ENCODE results near the gene IL26. TPM values are rescaled to one million over a fixed set of nuclear protein-coding genes. Genes with fewer than 3 reads are reported as not detected.
A peak's percentile ranks its signal among the peaks of the same experiment; 100 is the strongest.

IL26 gene
- total RNA-seq (2014; rRNA removed; shearing (Covaris generic)) = not detected in 2 replicates

DNA sequence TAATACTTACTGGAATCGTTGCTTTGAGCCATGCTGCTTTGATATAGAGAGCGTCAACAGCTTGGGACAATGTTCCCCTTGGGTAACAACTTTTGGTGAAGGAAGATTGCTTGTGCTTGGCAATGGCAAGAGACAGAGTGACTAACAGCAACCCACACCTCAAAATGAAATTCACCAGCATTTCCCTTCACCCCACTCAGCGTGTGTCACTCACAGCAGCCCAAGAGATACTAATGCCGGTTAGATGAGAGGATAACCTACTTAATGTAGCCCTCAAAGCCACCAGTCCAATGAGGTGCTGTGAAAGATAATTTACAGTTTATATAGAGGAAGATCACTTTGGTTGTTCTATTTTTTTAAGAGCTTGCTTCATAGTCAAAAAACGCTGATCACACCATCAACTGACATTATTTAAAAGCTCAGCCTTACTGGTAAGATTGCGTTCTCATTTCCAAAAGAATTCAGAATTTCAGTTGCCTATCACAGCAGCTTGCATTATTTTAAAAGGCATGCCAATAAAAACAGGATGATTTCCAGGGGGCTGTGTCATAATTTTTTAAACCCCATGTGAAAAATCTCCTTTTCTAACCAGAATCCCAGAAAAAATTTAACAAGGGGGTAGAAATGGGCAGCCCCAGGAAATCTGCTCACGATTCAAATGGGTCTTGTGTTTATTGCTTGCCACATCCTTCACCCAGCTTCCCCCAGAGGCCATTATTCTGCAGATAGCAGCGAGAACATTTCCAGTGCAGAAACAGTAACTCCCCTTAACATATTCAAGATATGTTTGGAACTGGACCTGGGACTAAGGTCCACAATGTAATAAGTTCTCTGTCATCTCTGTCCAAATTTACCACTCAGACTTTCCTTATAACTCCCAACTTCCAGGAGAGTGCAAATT lies at the start of gene IL26:
Gene IL26 (minus strand): TSS at position 235 of the 901 bp plus-strand sequence. CDS start 54 bp downstream, at position 181.
- no peak for DNase-seq (ENCODE audit: low read depth)

GRCh38 chr12:68272732-68273131 lies 47.1 kb upstream of the IL26 start:
- no peak for DNase-seq (ENCODE audit: low read depth)

DNA sequence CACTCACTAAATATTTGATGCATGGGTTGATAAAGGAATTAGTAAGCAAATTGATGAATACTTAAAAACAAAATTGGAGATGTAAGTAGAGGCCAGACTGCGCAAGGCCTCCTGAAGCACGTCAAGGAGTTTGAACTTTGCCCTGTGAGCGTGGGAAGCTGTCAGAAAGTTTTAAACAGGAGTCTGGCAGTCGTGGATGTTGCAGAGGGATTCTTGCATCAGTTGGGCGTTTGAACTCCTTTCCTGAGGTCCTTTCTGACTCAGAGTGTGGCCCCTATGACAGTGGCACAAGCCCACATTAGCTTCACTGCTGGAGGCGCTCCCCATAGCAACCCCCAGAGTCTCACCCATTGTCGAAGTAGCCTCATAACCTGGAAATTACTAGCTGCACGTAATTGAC lies 45.7 kb upstream of the IL26 start:
- DNase-seq (ENCODE audit: low read depth) = no peak

GRCh38 chr12:68270358-68270757 lies 44.7 kb upstream of the IL26 start:
- no peak for DNase-seq (ENCODE audit: low read depth)

DNA sequence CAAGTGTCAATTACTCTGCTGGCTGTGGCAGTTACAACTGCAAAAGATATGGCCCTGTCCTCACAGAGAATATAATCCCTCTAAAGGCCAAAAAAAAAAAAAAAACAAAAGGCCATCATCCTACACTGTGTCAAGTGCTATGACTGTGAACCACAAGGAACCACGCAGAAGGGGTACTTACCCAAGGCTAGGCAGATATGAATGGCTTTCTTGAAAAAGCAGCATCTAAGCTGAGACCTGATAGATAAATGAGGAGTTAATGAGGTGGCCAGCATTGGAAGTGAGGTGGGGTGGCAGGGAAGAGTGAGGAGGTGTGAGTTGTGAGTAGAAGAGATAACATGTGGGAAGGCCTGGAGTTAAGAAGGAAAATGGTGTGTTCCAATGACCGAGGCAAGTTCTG lies 44.2 kb upstream of the IL26 start:
- DNase-seq (ENCODE audit: low read depth) = no peak

DNA sequence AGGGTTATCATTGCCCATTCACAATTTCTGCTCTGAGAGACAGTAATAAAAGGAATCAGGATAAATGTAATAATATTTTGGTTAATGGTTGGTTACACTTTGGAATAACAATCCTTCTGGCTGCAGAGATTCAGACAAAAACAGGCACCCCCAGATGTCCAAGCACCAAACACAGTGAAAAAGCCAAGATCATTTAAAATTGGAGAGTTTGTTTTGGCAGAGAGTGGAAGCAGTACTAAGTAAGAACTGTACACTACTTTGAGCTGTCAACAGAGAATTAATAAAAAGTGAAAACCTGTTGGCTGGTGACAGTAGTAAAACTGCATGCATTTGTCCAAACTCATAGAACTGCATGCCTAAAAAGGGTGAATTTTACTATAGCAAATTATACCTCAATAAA lies 43.4 kb upstream of the IL26 start:
- DNase-seq (ENCODE audit: low read depth) = no peak

DNA sequence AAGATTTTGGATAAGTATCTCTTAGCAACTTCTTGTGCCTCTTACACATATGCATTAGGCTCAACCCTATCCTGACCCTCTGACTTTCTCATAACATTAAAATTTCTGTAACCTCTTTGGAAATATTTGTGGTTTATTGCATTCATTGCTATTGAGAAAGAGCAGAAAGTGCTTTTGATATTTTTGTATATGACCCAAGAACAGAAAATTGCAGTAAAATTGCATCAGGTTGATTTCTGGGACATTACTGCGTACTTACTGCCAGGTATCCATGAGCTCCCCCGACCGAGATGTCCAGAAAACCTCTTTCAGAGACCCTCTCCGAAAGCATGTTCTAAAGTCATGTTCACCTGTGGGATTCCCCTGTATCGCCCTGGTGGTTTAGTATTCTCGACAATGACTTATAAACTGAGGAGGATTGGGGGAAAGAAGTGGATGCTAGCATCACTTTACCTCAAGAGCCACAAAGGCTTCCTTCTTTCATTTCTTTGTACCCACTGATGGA lies 42.3 kb upstream of the IL26 start:
- DNase-seq (ENCODE audit: low read depth) = no peak

- no peak for DNase-seq (ENCODE audit: low read depth)
These were observed 39.2 kb upstream of the IL26 start for GRCh38 chr12:68264857-68265256.

- DNase-seq (ENCODE audit: low read depth) = no peak
These were observed 38.7 kb upstream of the IL26 start for GRCh38 chr12:68264158-68264855.

- DNase-seq (ENCODE audit: low read depth) = no peak
These were observed 37.8 kb upstream of the IL26 start for GRCh38 chr12:68263366-68263765.

- no peak for DNase-seq (ENCODE audit: low read depth)
These were observed 36.3 kb upstream of the IL26 start for GRCh38 chr12:68261896-68262295.

GRCh38 chr12:68260153-68260552 lies 34.5 kb upstream of the IL26 start:
- no peak for DNase-seq (ENCODE audit: low read depth)

DNA sequence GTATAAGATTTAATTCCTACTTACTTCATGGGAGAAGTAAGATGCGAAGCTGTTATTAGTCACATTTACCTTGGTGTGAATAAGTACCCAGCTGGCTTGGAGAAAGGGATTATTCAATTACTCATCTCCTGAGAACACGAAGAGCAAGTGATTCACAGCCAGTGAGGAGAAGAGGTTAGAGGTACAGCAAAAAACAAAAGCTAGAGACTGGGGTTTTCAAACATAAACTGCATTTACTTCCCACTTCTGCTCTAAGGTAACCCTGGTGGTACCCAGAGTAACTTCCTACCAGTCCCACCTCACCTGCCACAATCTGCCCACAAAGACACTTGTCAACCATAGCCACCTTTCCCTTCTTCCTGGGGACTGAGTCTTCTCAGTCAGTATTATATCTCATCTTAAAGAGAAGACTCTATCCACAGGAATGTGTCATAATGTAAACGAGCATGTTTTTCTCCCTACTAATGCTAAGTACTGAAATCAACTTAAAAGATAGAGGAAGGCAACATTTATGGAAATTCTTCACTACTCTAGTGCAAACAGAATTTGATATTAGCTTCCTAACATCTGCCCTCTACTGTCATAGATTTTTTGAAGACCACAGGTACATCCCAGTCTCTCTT lies 33.8 kb upstream of the IL26 start:
- DNase-seq (ENCODE audit: low read depth) = peak; percentile 20

- DNase-seq (ENCODE audit: low read depth) = no peak
These were observed 27.9 kb upstream of the IL26 start, which contains the start of gene IL22 for GRCh38 chr12:68253504-68253903. IL22 (minus strand) TSS chr12:68253604; CDS start chr12:68253448, 156 bp downstream.

DNA sequence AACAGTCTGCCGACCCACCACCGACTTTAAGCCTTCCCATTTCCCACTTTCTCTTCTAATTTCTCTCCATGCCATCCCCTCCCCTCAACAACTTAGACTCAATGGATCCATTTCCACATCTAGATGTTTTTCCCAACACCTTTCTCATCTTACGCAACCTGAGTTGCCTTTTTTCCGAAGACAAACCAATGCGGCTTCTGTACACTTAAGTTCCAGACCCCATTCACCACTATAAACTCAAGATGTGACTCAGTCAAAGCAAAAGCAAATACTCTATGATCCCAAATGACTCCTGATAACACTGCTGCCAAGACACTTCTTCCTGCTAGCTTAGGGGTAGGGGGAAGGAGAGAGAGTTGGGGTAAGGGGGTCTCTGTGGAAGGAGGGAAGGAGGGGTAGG lies 26.5 kb upstream of the IL26 start:
- DNase-seq (ENCODE audit: low read depth) = no peak

DNA sequence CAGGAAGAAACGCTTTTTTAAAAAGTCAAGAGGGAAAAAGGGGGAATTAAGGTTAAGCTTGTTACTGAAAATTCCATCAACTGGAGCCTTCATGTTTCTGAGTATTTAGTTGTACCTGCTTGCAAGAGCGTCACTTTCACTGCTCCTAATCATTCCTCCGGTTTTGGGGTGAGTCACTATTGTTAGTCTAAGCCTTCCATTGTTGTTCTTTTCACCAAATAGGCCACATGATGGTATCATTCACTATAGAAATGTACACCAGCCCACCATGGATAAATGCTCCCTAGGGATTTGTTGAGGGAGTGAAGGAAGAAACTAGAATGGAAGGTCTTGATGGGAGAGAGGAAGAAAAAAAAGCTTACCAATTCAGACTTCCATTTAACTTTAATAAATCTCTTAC lies 24.8 kb upstream of the IL26 start:
- no peak for DNase-seq (ENCODE audit: low read depth)

DNA sequence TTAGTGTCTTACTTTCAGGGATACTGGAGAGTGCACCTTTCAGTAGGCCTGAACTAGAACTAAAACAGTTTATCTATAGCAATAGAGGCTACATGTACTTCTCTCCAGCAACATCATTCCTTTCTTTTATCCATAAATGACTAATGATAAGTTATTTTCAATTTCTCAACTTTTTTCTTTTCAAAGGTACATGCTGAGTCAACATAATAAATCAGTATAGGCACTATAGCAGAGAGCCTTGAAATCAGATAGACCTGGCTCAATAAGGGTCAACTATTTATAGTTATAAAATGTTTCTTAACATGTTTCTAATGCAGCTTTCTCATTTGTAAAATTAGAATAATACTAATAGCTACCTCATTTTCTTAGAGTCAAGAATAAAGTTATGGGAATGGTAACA lies 22.2 kb upstream of the IL26 start:
- DNase-seq (ENCODE audit: low read depth) = no peak

DNA sequence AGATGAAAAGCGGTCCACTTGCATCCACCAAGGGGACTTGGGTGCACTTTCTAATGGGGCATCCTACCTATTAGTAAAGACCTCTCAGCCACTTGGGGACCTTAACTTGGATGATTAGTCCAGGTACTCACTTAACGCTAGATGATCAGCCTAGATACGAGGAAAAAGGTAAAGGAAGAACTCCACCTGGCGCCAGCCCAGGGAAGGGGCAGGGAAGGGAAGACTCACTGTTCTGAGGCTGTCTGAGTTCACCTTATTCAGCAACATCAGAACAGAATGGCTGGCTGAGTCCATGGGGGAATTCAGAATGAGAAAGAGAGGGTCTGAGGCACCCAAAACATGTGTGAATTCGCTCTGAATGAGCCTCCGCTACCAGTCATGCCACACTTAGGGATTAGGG lies 20.7 kb upstream of the IL26 start:
- no peak for DNase-seq (ENCODE audit: low read depth)

GRCh38 chr12:68245180-68246021 lies 19.8 kb upstream of the IL26 start:
- no peak for DNase-seq (ENCODE audit: low read depth)

DNA sequence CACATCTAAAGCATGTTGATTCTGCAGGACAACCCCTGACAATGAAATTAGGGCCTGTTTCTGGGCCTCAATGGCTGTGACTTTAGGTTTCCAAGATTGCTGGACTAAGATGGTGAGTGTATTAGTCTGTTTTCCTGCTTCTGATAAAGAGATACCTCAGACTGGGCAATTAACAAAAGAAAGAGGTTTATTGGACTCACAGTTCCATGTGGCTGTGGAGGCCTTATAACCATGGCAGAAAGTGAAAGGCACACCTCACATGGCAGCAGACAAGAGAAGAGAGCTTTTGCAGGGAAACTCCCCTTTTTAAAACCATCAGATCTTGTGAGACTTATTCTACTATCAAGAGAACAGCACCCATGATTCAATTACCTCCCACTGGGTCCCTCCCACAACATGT lies 17.2 kb upstream of the IL26 start:
- no peak for DNase-seq (ENCODE audit: low read depth)

GRCh38 chr12:68240975-68241374 lies 15.4 kb upstream of the IL26 start:
- DNase-seq (ENCODE audit: low read depth) = peak; percentile 68

All from RPMI7951 (cell line).